Iris pigment epithelial cell (primary cell): ENCODE measurements around the gene NPC2.
"Not testable (repeated sequence)": the region's sequence is repeated elsewhere in the genome, so short reads cannot be mapped to it uniquely, and the experiment has no call there.

Experiments
- DNase-seq: peaks from one replicate; pipeline ENCODE4 v3.0.0-alpha.2; 2011; ENCODE audit warnings: low read depth

The NPC2 gene

GRCh38 chr14:74492776-74493342 is at the start of gene NPC2:
TSS of gene NPC2 (minus strand) at chr14:74493305. CDS start at chr14:74493274, 31 bp downstream.
- no peak for DNase-seq

- DNase-seq, result no peak
Observed at GRCh38 chr14:74542056-74542685, 49.1 kb upstream of the NPC2 start.

GRCh38 chr14:74541225-74541624 is 48.1 kb upstream of the NPC2 start:
- DNase-seq, result no peak

GRCh38 chr14:74539503-74539902 is 46.4 kb upstream of the NPC2 start:
- DNase-seq, result no peak

GRCh38 chr14:74538411-74539391 is 45.6 kb upstream of the NPC2 start:
- DNase-seq, result no peak

- not testable (repeated sequence) for DNase-seq
Observed at GRCh38 chr14:74536336-74536735, 43.2 kb upstream of the NPC2 start.

- no peak for DNase-seq
Observed at GRCh38 chr14:74535756-74536325, 42.7 kb upstream of the NPC2 start.

- no peak for DNase-seq
Observed at GRCh38 chr14:74533576-74533975, 40.5 kb upstream of the NPC2 start.

- no peak for DNase-seq
Observed at GRCh38 chr14:74532246-74532645, 39.1 kb upstream of the NPC2 start.

- peak; percentile 45 for DNase-seq
Observed at GRCh38 chr14:74531467-74531866, 38.4 kb upstream of the NPC2 start.

GRCh38 chr14:74531006-74531405 is 37.9 kb upstream of the NPC2 start:
- no peak for DNase-seq

GRCh38 chr14:74528886-74529285 is 35.8 kb upstream of the NPC2 start:
- DNase-seq, result no peak

GRCh38 chr14:74528406-74528805 is 35.3 kb upstream of the NPC2 start:
- no peak for DNase-seq

- DNase-seq, result no peak
Observed at GRCh38 chr14:74527736-74528280, 34.7 kb upstream of the NPC2 start.

GRCh38 chr14:74526854-74527585 is 33.9 kb upstream of the NPC2 start:
- no peak for DNase-seq

GRCh38 chr14:74525361-74525851 is 32.3 kb upstream of the NPC2 start:
- no peak for DNase-seq

GRCh38 chr14:74524812-74525135 is 31.7 kb upstream of the NPC2 start:
- no peak for DNase-seq

GRCh38 chr14:74524076-74524811 is 31.1 kb upstream of the NPC2 start:
- peak; percentile 58 for DNase-seq

- DNase-seq, result no peak
Observed at GRCh38 chr14:74522740-74523139, 29.6 kb upstream of the NPC2 start.

GRCh38 chr14:74521756-74522155 is 28.7 kb upstream of the NPC2 start:
- DNase-seq, result no peak
